ENCODE data around the gene CELA2A.

DNA sequence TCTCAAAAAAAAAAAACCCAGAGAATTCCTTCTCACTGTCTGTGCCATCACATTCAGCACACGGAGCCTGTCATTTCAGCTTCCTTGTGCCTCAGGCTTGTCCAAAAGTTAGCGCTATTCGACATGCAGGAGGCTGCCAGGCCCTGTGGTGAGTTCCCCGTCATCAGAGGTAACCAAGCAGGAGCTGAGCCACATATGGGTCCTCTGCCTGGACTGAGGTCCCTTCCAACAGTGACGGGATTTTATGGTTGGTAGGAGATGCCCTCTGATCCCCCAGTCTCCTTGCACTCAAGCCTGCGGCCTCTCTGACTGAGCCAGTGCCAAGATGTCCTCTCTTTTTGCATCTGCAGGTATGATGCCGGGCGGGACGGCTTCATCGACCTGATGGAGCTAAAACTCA lies 31.0 kb upstream of the CELA2A start:
- no peak for TF ChIP-seq CTCF (IDR thresholded peaks at IDR 0.05)
- no peak for TF ChIP-seq POLR2A (IDR thresholded peaks at IDR 0.05)

Data from lower leg skin (tissue), 3 donors.